Measurements from ENCODE around the gene CELF2.

- TF ChIP-seq ARNTL (CRISPR knock-in tag; IDR thresholded peaks at IDR 0.05; ENCODE audit: borderline replicate concordance, low read depth) (no peak), BACH2 (CRISPR knock-in tag; IDR thresholded peaks at IDR 0.05; ENCODE audit: borderline replicate concordance) (no peak), ZFP3 (CRISPR knock-in tag; IDR thresholded peaks at IDR 0.05) (no peak), TOX (CRISPR knock-in tag; IDR thresholded peaks at IDR 0.05; ENCODE audit: borderline replicate concordance) (no peak), ISL1 (CRISPR knock-in tag; IDR thresholded peaks at IDR 0.05) (no peak), TSHZ2 (CRISPR knock-in tag; IDR thresholded peaks at IDR 0.05) (no peak), CSDC2 (CRISPR knock-in tag; IDR thresholded peaks at IDR 0.05) (no peak), PATZ1 (CRISPR knock-in tag; IDR thresholded peaks at IDR 0.05; ENCODE audit: borderline replicate concordance) (no peak), SNAI2 (CRISPR knock-in tag; IDR thresholded peaks at IDR 0.05) (no peak), POU6F1 (CRISPR knock-in tag; IDR thresholded peaks at IDR 0.05; ENCODE audit: borderline replicate concordance, low read depth) (no peak), ZNF70 (CRISPR knock-in tag; IDR thresholded peaks at IDR 0.05) (no peak), ZNF8 (CRISPR knock-in tag; IDR thresholded peaks at IDR 0.05) (no peak), CREB5 (CRISPR knock-in tag; IDR thresholded peaks at IDR 0.05; ENCODE audit: low read depth) (no peak)
Observed at GRCh38 chr10:11114269-11114668, 96.6 kb downstream of the CELF2 start.

All from SK-N-SH treated with all-trans-retinoic acid at 6 μM for 48 hours (cell line).